Keratinocyte (primary cell): Measurements from ENCODE around the gene CTNNA2.

Source experiments
- EZH2 ChIP-seq: IDR thresholded peaks from one replicate; pipeline ENCODE4 v1.6.1; 2012; ENCODE audit warnings: inconsistent platforms, mild to moderate bottlenecking, low read length, moderate library complexity
- TF ChIP-seq, protein P1 (sequence below), 3 experiments: IDR thresholded peaks in 1 of 3; conservative IDR thresholded peaks in 1 of 3; optimal IDR thresholded peaks in 1 of 3; 2 replicates in 2 of 3; 3 replicates in 1 of 3; pipeline versions ENCODE3 to v1.5.1; 2011; ENCODE audit warnings: low read length in 3 of 3, mild to moderate bottlenecking in 3 of 3, moderate library complexity in 2 of 3, control low read depth in 1 of 3, inconsistent platforms in 1 of 3; ENCODE audit not compliant: insufficient read depth in 2 of 3; ENCODE audit errors: extremely low read depth in 1 of 3

DNA sequence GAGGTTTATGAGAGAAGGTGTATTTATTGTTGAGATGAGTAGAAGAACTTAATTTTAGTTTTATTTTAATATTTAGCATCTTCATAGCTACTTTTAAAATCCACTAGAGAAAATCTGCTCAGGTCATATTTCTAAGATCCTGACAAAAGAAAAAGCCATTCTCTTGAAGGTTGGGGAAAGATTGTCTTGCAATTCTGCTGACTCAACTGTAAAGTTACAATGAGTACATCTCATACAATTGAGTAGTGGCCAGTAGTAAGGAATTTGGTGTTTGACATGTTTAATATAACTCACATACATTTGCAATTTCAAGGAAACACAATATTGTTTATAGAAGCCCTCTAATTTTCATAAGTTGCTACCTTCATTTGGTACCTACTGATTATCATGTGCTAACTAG, 447.2 kb downstream of the CTNNA2 start:
- TF ChIP-seq, protein P1, sequence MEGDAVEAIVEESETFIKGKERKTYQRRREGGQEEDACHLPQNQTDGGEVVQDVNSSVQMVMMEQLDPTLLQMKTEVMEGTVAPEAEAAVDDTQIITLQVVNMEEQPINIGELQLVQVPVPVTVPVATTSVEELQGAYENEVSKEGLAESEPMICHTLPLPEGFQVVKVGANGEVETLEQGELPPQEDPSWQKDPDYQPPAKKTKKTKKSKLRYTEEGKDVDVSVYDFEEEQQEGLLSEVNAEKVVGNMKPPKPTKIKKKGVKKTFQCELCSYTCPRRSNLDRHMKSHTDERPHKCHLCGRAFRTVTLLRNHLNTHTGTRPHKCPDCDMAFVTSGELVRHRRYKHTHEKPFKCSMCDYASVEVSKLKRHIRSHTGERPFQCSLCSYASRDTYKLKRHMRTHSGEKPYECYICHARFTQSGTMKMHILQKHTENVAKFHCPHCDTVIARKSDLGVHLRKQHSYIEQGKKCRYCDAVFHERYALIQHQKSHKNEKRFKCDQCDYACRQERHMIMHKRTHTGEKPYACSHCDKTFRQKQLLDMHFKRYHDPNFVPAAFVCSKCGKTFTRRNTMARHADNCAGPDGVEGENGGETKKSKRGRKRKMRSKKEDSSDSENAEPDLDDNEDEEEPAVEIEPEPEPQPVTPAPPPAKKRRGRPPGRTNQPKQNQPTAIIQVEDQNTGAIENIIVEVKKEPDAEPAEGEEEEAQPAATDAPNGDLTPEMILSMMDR (optimal IDR thresholded peaks at IDR 0.05 in 1 of 3, IDR thresholded peaks at IDR 0.05 in 1 of 3, conservative IDR thresholded peaks at IDR 0.05 in 1 of 3; ENCODE audit: extremely low read depth in 1 of 3, insufficient read depth in 2 of 3, low read length in 3 of 3): no peak
- TF ChIP-seq EZH2: no peak
